Measurements from ENCODE around the gene QPCTL. TPM values are rescaled to one million over a fixed set of nuclear protein-coding genes. Genes with fewer than 3 reads are reported as not detected.
A peak's percentile ranks its signal among the peaks of the same experiment; 100 is the strongest.

The QPCTL gene
- 13.8 and 15.4 TPM in 2 replicates for total RNA-seq (2014; rRNA removed; shearing (Covaris generic))

DNA sequence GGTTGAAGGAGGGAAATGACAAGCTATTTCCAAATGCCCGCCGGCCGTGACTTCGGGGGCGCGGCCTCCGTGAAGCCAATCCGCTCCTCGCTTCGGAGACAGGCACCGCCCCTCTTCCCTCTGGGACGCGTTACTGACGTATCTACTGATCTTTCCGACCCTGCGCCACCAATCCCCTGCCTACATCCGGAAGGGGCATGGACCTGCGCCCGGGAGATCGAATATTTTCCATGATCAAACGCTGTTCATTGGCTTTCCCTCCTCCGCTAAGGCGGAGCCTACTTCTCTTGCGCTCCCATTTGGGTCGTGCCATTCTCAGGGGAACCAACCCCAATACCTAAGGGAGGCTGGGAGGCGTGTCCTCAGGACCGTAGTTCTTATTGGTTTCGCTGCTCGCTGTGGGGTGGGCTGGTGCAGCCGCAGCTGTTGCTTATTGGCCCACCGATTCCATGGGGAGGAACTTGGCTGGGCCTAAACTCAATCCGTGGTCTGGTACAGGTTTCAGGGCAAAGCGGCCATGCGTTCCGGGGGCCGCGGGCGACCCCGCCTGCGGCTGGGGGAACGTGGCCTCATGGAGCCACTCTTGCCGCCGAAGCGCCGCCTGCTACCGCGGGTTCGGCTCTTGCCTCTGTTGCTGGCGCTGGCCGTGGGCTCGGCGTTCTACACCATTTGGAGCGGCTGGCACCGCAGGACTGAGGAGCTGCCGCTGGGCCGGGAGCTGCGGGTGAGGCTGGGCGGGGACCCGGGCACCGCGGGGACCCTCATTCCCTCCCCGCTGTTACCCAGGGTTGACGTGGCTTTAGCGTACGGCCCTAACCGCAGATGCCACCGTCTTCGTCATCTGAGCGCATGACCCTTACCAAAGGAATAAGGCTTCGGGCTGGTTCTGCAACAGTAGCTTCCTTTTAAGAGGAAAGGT, at the start of gene QPCTL:
Gene QPCTL, plus strand, starts transcription at position 480 of the 919 bp plus-strand sequence. Its CDS starts 38 bp downstream, at position 518.
- peak; percentile 100 for DNase-seq (ENCODE audit: low read depth)

DNA sequence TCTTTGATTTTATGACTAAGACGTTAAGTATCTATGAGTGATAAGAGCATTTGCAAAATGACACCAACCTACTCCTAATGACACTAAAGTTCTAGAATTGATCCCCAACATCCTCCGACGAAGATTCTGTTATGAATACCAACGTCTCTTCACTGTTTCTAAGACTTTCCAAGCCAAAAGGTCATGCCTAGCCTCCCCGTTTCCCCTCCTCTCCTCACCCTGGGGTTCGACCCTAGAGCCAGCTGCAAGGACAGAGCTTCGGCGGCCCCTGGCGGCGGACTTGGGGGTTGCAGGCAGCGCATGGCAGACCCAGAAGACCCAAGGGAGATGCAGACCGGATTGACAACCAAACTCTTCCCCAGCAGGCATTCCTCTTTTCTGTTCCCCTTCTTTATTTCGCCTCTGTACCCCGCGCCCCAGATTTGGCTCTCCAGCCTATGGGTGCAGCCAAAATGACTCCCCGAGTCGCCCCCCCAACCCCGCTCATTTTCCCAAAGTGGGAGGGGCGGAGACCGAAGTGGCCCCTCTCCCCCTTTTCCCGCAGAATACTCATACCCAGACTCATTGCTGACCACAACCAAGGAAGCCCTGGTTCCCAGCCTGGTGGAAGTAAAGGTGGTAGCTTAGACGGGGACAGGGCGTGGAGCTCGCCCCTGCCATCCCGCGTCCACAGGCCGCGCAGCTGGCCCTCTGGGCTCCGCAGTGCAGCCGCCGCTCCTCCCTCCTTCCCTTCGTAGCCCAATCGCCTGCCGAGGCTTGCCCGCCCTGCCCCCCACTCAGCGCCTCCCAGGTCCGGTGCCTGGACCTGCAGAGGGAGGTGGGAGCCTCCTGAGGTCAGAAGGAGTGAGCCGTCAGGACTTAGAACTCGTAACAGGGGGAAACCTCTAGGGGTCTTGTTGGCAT, 49.2 kb upstream of the QPCTL start:
- DNase-seq (ENCODE audit: low read depth) = peak; percentile 77

DNA sequence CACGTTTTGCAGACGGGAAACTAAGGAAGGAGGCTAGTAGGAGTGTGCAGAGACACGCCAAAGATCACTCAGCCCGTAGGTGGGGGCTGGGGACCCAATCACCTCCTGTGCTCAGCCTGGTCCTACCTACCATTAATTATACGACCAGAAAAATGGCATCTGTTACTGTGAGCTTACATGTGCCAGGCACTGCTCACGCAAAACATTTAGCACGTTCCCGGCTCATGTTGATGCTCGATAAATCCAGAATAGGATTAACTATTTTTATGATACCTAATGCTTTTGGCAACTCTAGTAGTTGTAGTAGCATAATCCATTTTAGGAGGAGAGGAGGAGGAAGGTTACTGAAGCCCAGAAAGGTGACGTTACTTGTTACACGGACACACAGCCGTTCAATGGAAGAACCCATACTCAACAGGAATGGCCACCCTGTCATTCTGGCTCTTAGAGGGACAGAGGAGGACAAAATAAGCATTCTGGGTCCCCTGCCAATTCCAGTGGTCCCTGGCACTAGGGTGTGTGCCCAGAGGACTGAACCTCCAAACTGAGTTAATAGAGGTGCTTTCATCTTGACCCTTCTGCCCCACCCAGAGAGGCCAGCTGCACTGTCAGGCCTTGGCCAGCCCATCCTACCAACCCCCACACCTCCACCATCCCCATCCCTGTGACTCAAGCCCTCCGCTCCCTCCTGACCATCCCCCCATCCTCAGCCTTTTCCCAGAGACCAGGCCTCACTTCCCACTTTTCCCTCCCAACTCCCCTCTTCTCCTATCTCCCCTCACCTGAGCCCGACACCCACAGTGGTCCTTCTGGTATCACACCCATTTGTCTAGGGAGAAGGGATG, 48.3 kb upstream of the QPCTL start:
- no peak for DNase-seq (ENCODE audit: low read depth)

DNA sequence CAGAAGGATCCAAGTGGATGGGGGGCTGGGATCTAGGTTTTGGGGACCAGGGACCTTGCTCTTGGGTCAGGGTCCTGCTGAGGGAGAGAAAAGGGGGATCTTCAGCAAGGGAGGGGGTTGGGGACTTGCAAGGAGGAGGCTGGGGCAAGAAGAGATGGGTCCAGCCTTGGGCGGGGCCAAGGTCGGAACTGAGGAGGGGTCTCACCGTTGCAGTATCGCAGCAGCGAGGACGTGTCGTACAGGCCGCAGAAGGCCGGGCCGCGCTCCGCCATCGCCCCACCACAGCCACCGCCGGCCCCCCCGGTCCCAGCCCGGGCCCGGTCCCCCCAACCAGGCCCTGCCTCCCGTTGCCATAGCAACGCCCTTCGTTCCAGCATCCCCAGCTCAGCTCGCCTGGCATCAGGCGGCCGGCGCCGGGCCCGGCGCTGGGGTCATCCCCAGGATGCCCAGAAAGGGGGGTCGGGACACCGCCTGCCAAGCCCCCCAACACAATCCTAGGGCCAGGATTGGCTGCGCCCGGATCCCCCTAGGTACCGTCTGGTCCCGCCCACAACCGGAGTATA, 47.3 kb upstream of the QPCTL start:
- no peak for DNase-seq (ENCODE audit: low read depth)

DNA sequence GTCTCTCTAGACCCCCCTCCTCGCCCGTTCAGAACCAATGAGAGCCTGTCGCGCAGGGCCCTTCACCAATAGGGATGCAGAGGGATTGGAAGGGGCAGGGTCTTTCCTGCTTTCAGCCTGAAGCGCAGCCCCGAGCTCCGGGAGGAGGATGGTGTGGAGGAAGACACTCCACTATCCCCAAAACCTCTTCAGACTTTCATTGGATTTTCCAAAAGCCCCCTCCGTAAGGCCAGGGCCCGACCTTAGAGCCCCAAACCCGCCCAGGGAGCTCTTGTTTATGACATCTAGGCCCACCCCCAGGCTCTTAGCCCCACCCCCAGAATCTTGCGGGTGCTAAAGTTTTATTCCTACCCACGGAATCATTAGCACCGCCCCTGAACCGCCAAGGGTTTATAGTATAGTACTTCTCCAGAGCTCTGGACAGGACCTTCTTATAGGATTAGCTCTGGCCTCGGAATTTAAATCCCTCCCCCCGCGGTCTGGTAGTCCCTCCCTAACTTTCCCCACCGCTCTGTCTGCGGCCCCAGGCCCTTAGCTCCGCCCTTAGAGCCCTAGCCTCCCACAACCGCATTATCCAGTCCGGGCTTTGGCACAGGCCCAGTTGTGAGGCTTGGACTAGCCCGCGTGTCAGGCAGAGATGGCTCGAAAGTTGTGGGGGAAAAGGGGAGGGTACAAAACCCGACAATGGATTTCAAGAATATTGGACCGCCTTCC, 46.7 kb upstream of the QPCTL start:
- peak; percentile 89 for DNase-seq (ENCODE audit: low read depth)

DNA sequence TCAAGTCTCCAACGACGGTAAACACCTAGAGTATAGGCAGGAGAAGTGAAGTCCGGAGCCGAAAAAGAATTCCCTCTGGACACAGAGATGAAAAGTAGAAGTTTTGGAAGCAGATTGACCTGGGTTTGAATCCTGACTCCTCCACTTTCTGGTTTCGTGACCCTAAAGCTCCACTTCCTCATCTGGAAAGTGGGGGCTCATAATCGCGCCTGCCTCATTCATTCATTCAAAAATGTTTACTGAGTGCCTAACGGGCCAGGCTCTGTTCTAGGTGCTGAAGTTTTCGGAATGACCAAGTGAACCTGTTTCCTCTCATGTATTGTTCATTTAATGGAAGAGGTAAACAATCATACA, 46.1 kb upstream of the QPCTL start:
- DNase-seq (ENCODE audit: low read depth) = no peak

DNA sequence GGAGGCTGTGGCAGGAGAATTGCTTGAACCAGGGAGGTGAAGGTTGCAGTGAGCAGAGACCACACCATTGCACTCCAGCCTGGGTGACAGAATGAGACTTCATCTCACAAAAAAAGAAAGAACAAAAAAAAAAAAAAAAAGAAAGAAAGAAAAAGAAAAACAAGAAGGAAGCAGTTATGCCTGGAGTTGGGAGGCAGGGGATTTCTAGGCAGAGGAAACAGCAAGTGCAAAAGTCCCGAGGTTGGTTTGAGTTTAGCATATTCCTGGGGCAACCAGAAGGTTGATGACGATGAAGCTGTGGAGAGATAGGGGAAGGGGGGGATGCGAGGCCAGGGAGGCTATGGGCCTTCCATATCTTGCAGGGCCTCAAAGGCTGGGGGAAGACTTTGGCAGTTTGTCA, 41.7 kb upstream of the QPCTL start:
- no peak for DNase-seq (ENCODE audit: low read depth)

DNA sequence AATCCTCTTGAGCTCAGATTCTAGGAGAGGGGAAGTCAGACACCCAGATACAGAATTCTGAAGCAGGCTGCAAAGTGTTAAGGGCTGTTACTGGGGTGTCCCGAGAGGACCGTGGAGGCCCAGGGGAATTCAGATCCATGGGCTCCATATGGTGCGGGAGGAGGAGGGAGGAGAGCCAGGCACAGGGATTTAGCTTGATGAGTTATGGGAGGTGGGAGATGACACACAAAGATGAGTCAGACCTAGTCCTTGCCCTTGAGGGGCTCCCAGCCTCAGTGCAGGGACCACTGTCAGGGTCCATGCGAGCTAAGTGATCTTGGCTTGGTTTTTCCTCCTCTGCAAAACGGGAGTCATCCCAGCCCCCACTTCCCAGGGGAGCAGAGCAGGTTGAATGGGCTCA, 38.8 kb upstream of the QPCTL start:
- DNase-seq (ENCODE audit: low read depth) = no peak

DNA sequence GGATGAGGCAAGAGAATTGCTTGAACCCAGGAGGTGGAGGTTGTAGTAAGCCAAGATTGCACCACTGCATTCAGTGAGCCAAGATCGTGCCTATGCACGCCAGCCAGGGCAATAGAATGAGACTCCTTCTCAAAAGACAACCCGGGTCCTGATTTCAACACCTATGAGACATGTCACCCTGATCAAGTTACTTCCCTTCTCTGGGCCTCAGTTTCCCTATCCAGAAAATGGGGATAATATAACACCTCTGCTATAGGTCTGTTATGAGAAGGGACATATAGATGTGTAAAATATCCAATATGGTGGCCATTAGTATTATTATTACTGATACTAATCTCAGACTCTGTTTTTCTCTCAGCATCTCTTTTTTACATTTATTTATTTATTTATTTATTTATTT, 37.4 kb upstream of the QPCTL start:
- no peak for DNase-seq (ENCODE audit: low read depth)

DNA sequence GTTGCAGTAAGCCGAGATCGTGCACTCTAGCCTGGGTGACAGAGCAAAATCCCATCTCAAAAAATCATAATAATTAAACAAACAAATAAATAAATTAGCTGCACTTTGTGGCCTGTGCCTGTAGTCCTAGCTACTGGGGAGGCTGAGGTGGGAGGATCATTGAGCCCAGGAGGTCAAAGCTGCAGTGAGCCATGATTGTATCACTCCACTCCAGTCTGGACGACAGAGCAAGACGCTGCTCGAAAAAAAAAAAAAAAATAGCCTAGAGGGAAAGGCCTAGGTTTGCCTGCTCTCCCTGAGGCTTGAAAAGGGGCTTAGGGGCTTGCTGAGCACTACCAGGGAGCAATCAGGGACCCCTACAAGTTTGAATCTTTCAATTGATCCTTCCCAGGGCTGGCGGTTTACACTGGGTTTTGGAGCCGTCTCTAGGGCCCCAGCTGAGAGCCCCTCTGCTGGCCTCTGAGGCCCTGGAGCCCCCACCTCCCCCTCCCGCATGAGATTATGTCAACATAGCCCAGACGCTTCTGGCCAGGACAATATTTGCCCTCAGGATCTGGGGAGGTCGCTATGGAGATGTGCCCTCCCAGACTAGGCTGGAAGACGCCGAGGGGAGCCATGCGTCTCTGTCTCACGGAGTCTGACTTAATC, 34.8 kb upstream of the QPCTL start:
- no peak for DNase-seq (ENCODE audit: low read depth)

DNA sequence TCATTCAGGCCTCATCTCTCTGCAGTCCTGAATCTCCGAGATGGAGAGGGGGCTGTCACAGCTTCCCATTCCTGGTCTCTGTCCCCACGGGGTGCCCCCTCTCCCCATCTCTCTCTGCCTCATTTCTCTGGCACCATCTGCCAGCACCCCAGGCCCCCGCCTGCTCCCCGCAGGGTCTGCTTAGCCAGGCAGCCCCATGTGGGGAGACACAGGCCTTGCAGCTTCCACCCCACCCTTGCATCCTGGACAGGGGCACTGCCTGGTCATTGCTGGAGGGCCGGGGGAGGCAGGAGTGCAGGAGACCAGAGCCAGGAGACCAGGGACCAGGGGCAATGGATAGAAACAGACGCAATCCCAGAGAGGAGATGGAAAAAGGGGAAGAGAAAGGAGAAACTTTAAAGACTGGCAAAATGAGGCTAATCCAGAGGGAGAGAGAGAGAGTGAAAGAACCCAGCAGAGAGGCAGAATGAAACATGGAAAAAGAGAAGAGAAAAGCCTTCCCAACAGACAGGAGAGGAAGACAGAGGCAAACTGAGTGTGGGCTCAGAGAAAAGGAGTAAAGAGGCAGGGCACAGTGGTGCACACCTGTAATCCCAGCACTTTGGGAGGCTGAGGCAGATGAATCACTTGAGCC, 33.3 kb upstream of the QPCTL start:
- DNase-seq (ENCODE audit: low read depth) = no peak

DNA sequence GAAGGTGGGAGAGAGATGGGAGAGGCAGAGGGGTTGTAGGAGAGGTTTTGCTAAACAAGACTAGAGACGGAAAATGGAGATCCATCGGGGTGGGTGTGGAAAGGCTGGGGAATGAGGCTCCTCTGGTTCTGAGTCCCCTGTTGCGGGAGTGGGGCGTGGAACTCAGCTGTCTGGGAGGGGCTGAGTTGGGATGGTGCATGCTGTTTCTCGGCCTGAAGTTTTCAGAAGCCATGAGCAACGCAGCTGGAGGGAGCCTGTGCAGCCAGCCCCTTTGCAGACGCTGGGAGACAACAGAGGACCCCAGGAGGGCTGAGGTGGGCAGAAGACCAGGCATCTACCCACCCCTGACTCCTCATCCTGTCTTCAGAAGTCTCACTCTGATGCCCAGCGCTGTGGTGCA, 31.8 kb upstream of the QPCTL start:
- DNase-seq (ENCODE audit: low read depth) = no peak

DNA sequence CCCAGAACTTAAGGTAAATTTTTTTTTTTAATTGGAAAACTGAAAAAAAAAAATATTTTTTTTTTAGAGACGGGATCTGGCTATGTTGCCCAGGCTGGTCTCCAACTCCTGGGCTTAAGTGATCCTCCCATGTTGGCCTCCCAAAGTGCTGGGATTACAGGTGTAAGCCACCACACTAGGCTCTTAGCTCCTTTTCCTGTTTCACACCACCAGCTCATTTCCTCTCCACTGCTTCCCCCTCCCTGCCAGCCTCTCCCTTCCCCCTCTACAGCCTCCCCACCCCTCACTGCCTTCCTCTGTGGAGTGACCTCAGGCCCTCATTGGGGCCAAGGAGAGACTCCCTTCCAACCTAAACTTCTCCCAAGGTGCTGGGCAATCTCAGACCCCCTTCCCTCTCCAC, 28.7 kb upstream of the QPCTL start:
- no peak for DNase-seq (ENCODE audit: low read depth)

DNA sequence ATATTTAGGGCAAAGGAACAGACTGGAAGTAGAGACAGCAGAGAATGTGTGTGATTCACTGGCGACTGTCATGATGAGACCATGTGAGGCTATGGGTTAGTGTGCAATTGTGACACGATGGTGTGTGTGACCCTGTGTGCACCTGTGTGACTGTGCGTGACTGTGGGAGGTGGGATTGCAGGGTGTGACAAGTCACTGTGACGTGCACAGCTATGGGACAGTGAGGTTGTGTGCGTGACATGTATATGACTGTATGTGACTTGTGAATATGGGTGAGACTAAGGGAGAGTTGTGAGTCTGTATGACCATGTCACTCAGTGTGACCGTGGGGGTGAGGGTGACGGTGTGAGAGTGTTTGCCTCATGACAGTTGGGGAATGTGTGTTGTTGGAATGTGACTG, 27.9 kb upstream of the QPCTL start:
- no peak for DNase-seq (ENCODE audit: low read depth)

DNA sequence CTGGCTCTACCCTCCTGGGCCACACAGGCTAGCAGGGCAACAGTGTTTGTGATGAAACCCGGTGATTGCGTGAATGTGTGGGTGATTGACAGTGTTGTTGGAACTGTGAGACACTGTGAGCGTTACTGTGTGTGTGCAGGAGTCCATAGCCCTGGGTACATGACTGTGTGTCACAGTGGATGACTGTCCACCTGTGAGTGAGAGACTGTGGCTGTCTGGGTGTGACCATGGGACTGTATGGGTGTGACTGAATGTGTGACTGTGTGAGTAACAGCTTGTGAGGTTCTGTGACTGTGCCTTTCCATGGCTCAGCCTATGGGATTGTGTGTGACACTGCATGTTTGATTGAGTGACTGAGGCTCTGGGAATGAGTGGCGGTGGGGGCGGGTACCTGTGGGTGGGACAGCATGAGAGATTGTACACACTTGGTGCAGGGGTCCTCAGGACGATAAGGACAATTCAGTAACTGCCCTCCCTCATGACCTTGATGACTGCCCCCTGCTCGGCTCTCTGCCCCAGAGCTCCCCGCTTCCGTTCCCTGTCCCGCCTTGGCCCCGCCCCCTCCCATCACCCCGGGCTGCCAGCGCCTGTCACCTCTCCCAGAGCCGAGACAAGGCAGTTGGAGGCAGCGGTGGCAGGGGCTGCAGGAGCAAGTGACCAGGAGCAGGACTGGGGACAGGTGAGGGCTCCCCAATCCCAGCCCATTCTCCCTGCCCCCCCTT, 24.7 kb upstream of the QPCTL start, which contains the start of gene GIPR:
Gene GIPR, plus strand, starts transcription at position 602 of the 722 bp plus-strand sequence. CDS start 1,300 bp downstream, outside the sequence.
- peak; percentile 54 for DNase-seq (ENCODE audit: low read depth)

DNA sequence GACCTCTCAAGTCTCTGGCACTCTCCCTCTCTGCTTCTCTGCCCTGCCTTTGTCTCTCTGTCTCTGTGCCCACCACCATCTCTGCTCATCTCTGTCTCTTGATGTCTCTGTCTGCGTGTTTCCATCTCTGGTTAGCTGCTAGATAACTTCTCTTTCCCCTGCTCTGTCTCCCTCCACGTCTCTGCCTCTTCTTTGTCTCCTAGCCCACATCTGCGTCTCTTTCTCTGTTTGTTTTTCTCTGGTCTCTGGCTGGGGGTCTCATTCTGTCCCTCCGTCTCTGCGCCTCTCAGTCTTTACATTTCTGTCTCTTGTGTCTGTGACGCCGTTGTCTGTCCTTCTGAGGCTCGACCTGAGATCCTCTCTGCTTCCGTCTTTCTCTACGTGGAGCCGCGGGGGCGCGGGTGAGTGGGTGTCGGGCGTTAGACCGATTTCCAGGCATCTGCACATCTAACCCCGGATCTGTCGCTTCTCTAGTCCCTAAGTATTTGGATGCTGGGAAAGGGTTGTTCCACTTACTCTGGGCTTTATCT, 24.1 kb upstream of the QPCTL start:
- DNase-seq (ENCODE audit: low read depth) = no peak

DNA sequence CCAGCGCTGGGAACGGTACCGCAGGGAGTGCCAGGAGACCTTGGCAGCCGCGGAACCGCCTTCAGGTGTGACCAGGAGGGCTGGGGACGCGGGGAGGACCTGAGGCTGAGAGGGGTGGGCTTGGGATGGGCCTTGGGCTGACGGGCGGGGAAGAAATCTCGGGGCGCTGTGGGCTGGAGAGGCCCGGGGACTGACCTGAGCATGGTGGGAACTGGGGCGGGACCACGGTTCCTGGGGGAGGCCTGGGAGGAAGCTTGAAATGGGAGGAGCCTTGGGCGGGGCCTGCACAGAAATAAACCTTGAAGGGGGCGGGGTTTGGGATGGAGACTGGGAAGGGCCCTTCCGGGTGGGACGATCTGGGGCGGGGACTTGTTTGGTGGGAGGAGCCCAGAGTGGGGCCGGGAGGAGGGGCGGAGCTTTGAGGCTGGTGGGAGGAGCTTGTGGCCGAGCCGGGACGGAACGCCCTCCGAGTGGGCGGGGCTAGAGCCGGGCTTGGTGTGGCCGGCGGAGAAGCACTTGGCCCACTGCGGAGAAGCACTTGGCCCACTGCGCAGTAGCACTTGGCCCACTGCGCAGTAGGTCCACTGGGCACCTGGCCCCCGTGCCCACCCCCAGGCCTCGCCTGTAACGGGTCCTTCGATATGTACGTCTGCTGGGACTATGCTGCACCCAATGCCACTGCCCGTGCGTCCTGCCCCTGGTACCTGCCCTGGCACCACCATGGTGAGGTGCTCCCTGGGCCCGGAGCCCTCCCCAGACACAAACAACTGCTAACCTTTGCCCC, 21.6 kb upstream of the QPCTL start:
- no peak for DNase-seq (ENCODE audit: low read depth)

DNA sequence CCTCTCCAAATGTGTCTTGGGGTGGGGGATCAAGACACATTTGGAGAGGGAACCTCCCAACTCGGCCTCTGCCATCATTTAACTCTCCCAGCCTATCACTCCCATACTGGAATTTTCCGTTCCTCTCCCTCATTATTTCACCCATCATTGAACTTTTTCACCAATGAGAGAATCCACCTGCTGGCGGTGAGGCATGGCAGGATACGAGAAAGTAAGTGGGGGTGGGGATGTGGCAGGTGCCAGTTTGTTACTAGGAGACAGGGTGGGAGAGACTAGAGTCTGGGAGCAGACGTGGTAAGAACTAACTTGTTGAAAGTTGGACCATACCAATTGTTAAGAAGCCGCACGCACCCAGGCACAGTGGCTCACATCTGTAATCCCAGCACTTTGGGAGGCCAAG, 17.5 kb upstream of the QPCTL start:
- no peak for DNase-seq (ENCODE audit: low read depth)
